Spleen (tissue), 7 donors: ENCODE measurements around the gene CHODL.

Source experiments
- CTCF ChIP-seq, 11 experiments: fragments of 200-600 bp in 7 of 11; fragments of 450-650 bp in 4 of 11; sonication (generic) in 4 of 11; IDR thresholded peaks in 8 of 11; conservative IDR thresholded peaks in 3 of 11; 1 replicate in 7 of 11; 2 replicates in 4 of 11; pipeline versions ENCODE4 v1.4.0 to v1.8.0; 2016 to 2021; ENCODE audit warnings: antibody characterized with exemption in 11 of 11, inconsistent platforms in 4 of 11, mild to moderate bottlenecking in 1 of 11
- POLR2A ChIP-seq, 3 donors: fragments of 450-650 bp; IDR thresholded peaks; one replicate each; pipeline ENCODE4 v1.5.1; 2017; ENCODE audit warnings: antibody characterized with exemption in 3 of 3, mild to moderate bottlenecking in 1 of 3
- donor health status: DM: no; HTN: no; CAD: no; lungs with moderate emphysema.
- donor health status: DM: no; HTN: no; CAD: no.
- donor health status: DM: no; HTN: no; CAD: no.

- TF ChIP-seq CTCF (IDR thresholded peaks at IDR 0.05 in 8 of 11, conservative IDR thresholded peaks at IDR 0.05 in 3 of 11) (no peak), POLR2A (IDR thresholded peaks at IDR 0.05) (no peak)
Measured at GRCh38 chr21:18251065-18251464, 6.4 kb downstream of the CHODL start.
